Measurements from ENCODE around the gene TBC1D12.

Gene TBC1D12

DNA sequence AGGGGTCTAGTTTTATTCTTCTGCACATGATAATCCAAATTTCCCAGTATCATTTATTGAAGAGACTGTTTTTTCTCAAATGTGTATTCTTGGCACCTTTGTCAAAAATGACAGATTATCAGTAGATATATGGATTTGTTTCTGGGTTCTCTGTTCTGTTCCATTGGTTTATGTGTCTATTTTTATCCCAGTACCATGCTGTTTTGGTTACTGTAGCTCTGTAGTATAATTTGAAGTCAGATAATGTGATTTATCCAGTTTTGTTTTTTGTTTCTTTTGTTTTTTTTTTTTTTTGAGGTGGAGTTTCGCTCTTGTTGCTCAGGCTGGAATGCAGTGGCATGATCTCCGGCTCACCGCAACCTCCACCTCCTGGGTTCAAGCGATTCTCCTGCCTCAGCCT is 81.6 kb downstream of the TBC1D12 start:
- Histone ChIP-seq H3K9ac (no peak overlapping the region), H3K4me1 (ENCODE audit: low read depth, poor library complexity, severe bottlenecking) (no peaks in the 10 kb centered on the region), H3K27me3 (ENCODE audit: insufficient read depth, low read depth) (no peaks in the 10 kb centered on the region), H3K27ac (no peak overlapping the region), H3K4me2 (no peak overlapping the region), H3K36me3 (ENCODE audit: insufficient read depth) (no peaks in the 10 kb centered on the region), H3K79me2 (ENCODE audit: insufficient read depth, low read depth) (no peaks in the 10 kb centered on the region), H3K4me3 (IDR thresholded peaks at IDR 0.05; ENCODE audit: insufficient read depth, low read depth, low read length) (no peak overlapping the region), H2AFZ (ENCODE audit: low read depth) (no peak overlapping the region), H4K20me1 (ENCODE audit: insufficient read depth) (no peaks in the 10 kb centered on the region)
- TF ChIP-seq, protein P1, sequence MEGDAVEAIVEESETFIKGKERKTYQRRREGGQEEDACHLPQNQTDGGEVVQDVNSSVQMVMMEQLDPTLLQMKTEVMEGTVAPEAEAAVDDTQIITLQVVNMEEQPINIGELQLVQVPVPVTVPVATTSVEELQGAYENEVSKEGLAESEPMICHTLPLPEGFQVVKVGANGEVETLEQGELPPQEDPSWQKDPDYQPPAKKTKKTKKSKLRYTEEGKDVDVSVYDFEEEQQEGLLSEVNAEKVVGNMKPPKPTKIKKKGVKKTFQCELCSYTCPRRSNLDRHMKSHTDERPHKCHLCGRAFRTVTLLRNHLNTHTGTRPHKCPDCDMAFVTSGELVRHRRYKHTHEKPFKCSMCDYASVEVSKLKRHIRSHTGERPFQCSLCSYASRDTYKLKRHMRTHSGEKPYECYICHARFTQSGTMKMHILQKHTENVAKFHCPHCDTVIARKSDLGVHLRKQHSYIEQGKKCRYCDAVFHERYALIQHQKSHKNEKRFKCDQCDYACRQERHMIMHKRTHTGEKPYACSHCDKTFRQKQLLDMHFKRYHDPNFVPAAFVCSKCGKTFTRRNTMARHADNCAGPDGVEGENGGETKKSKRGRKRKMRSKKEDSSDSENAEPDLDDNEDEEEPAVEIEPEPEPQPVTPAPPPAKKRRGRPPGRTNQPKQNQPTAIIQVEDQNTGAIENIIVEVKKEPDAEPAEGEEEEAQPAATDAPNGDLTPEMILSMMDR (conservative IDR thresholded peaks at IDR 0.05; ENCODE audit: low read depth, low read length) = no peak

GRCh38 chr10:94485094-94485493 is 82.8 kb downstream of the TBC1D12 start:
- Histone ChIP-seq H3K36me3 (ENCODE audit: insufficient read depth) (no peaks in the 10 kb centered on the region), H3K27ac (no peak overlapping the region), H3K4me2 (no peak overlapping the region), H3K79me2 (ENCODE audit: insufficient read depth, low read depth) (no peaks in the 10 kb centered on the region), H3K27me3 (ENCODE audit: insufficient read depth, low read depth) (no peaks in the 10 kb centered on the region), H4K20me1 (ENCODE audit: insufficient read depth) (no peaks in the 10 kb centered on the region), H3K9ac (no peak overlapping the region), H2AFZ (ENCODE audit: low read depth) (no peak overlapping the region), H3K4me3 (IDR thresholded peaks at IDR 0.05; ENCODE audit: insufficient read depth, low read depth, low read length) (no peak overlapping the region), H3K4me1 (ENCODE audit: low read depth, poor library complexity, severe bottlenecking) (no peaks in the 10 kb centered on the region)
- TF ChIP-seq, protein P1 (conservative IDR thresholded peaks at IDR 0.05; ENCODE audit: low read depth, low read length) = no peak

GRCh38 chr10:94487575-94487974 is 85.2 kb downstream of the TBC1D12 start:
- H3K27ac ChIP-seq = no peak overlapping the region
- H3K9ac ChIP-seq = no peak overlapping the region
- H2AFZ ChIP-seq (ENCODE audit: low read depth) = no peak overlapping the region
- H4K20me1 ChIP-seq (ENCODE audit: insufficient read depth) = no peaks in the 10 kb centered on the region
- no peaks in the 10 kb centered on the region for H3K36me3 ChIP-seq (ENCODE audit: insufficient read depth)
- H3K79me2 ChIP-seq (ENCODE audit: insufficient read depth, low read depth) = no peaks in the 10 kb centered on the region
- TF ChIP-seq, protein P1 (conservative IDR thresholded peaks at IDR 0.05; ENCODE audit: low read depth, low read length) = no peak
- no peaks in the 10 kb centered on the region for H3K4me1 ChIP-seq (ENCODE audit: low read depth, poor library complexity, severe bottlenecking)
- no peak overlapping the region for H3K4me2 ChIP-seq
- no peak overlapping the region for H3K4me3 ChIP-seq (IDR thresholded peaks at IDR 0.05; ENCODE audit: insufficient read depth, low read depth, low read length)
- no peaks in the 10 kb centered on the region for H3K27me3 ChIP-seq (ENCODE audit: insufficient read depth, low read depth)

- no peak overlapping the region for H3K4me3 ChIP-seq (IDR thresholded peaks at IDR 0.05; ENCODE audit: insufficient read depth, low read depth, low read length)
- H3K4me2 ChIP-seq = no peak overlapping the region
- H3K27me3 ChIP-seq (ENCODE audit: insufficient read depth, low read depth) = no peaks in the 10 kb centered on the region
- TF ChIP-seq, protein P1 (conservative IDR thresholded peaks at IDR 0.05; ENCODE audit: low read depth, low read length) = no peak
- H3K9ac ChIP-seq = no peak overlapping the region
- no peaks in the 10 kb centered on the region for H3K79me2 ChIP-seq (ENCODE audit: insufficient read depth, low read depth)
- no peak overlapping the region for H3K27ac ChIP-seq
- H3K4me1 ChIP-seq (ENCODE audit: low read depth, poor library complexity, severe bottlenecking) = no peaks in the 10 kb centered on the region
- no peak overlapping the region for H2AFZ ChIP-seq (ENCODE audit: low read depth)
- no peaks in the 10 kb centered on the region for H4K20me1 ChIP-seq (ENCODE audit: insufficient read depth)
- no peaks in the 10 kb centered on the region for H3K36me3 ChIP-seq (ENCODE audit: insufficient read depth)
Observed at GRCh38 chr10:94489107-94489506, 86.8 kb downstream of the TBC1D12 start.
